Tibial nerve (tissue), 3 donors: ENCODE data around the gene PHACTR4.

Experiments
- CTCF ChIP-seq, 5 experiments: fragments of 200-600 bp in 3 of 5; fragments of 450-650 bp in 2 of 5; sonication (generic) in 3 of 5; IDR thresholded peaks; one replicate each; pipeline ENCODE4 v1.5.1; 2016 to 2019; ENCODE audit warnings: antibody characterized with exemption in 5 of 5, mild to moderate bottlenecking in 3 of 5, moderate library complexity in 2 of 5
- POLR2A ChIP-seq, 2 donors: fragments of 450-650 bp; IDR thresholded peaks; one replicate each; pipeline ENCODE4 v1.6.1; 2017; ENCODE audit warnings: antibody characterized with exemption in 2 of 2, mild to moderate bottlenecking in 2 of 2, moderate library complexity in 2 of 2

GRCh38 chr1:28537457-28538199, 168.1 kb downstream of the PHACTR4 start:
- TF ChIP-seq CTCF (IDR thresholded peaks at IDR 0.05) (no peak), POLR2A (IDR thresholded peaks at IDR 0.05) (no peak)
